HepG2 (cell line): ENCODE measurements around the gene STK32C. TPM values are rescaled to one million over a fixed set of nuclear protein-coding genes. Genes with fewer than 3 reads are reported as not detected.

ENCODE experiments used
- GABPB1 ChIP-seq: IDR thresholded peaks from 2 replicates; pipeline ENCODE4 v1.6.1; 2016; ENCODE audit warnings: mild to moderate bottlenecking, missing genetic modification reagents, moderate library complexity, missing compliant biosample characterization
- MTA1 ChIP-seq: sonication (generic); formaldehyde crosslinking; IDR thresholded peaks from 2 replicates; pipeline ENCODE4 v1.4.0; 2020; ENCODE audit warnings: missing genetic modification reagents, mild to moderate bottlenecking, borderline replicate concordance
- SAP130 ChIP-seq: IDR thresholded peaks from 2 replicates; pipeline ENCODE4 v1.6.1; 2016; ENCODE audit warnings: low read depth
- TCF7 ChIP-seq: sonication (generic); IDR thresholded peaks from 2 replicates; pipeline ENCODE4 v1.6.1; 2016; ENCODE audit warnings: antibody characterized with exemption, low read depth
- ZNF230 ChIP-seq: sonication (generic); formaldehyde crosslinking; IDR thresholded peaks from 2 replicates; pipeline ENCODE4 v1.4.0; 2020; ENCODE audit warnings: mild to moderate bottlenecking, missing genetic modification reagents
- ZNF446 ChIP-seq: sonication (generic); formaldehyde crosslinking; IDR thresholded peaks from 2 replicates; pipeline ENCODE4 v1.5.0; 2020; ENCODE audit warnings: mild to moderate bottlenecking, missing genetic modification reagents
- ZNF607 ChIP-seq: sonication (generic); formaldehyde crosslinking; IDR thresholded peaks from 2 replicates; pipeline ENCODE4 v1.5.1; 2020; ENCODE audit warnings: missing genetic modification reagents, mild to moderate bottlenecking, borderline replicate concordance
- ZNF792 ChIP-seq: IDR thresholded peaks from 2 replicates; pipeline ENCODE4 v1.6.1; 2016
- polyA plus RNA-seq, 8 experiments: library from polyadenylated mRNA; depleted of rRNA in 3 of 8; stranded (reverse) in 7 of 8; unstranded in 1 of 8; fragments of >200 nt; fragmentation: Illumina TruSeq in 4 of 8; extraction: Trizol in 4 of 8; gene quantifications; 2 replicates each; pipeline versions ENCODE4 v1.2.1 to v1.2.3, GENCODE V29; 2011 to 2016; ENCODE audit warnings: low read depth in 4 of 8, missing spikeins in 1 of 8, mixed read lengths in 1 of 8; ENCODE audit not compliant: insufficient read depth in 1 of 8
- total RNA-seq, 5 experiments: library from RNA; depleted of rRNA; stranded (reverse); fragments of >200 nt; fragmentation: Illumina TruSeq; extraction: Trizol; gene quantifications; 2 replicates each; pipeline ENCODE4 v1.2.3, GENCODE V29; 2016; ENCODE audit warnings: low read depth in 1 of 5
- TF ChIP-seq, protein P1 (sequence below): sonication (generic); formaldehyde crosslinking; IDR thresholded peaks from 2 replicates; pipeline ENCODE4 v1.4.0; 2020; ENCODE audit warnings: low read depth, missing genetic modification reagents
- TF ChIP-seq, protein P2 (sequence below): sonication (generic); formaldehyde crosslinking; IDR thresholded peaks from 2 replicates; pipeline ENCODE4 v1.4.0; 2020; ENCODE audit warnings: missing genetic modification reagents, low read depth, mild to moderate bottlenecking, borderline replicate concordance
- TF ChIP-seq, protein P3 (sequence below): sonication (generic); formaldehyde crosslinking; IDR thresholded peaks from 2 replicates; pipeline ENCODE4 v1.9.0; 2022; ENCODE audit warnings: low read depth, missing genetic modification reagents
- TF ChIP-seq, protein P4 (sequence below): sonication (generic); formaldehyde crosslinking; IDR thresholded peaks from 2 replicates; pipeline ENCODE4 v1.4.0; 2020; ENCODE audit warnings: mild to moderate bottlenecking, missing genetic modification reagents
- TF ChIP-seq, protein P5 (sequence below): sonication (generic); formaldehyde crosslinking; IDR thresholded peaks from 2 replicates; pipeline ENCODE4 v1.4.0; 2020; ENCODE audit warnings: missing genetic modification reagents

Gene STK32C
- total and polyA plus RNA-seq, 2 of the 13 experiments (the other 11 are each of a cell fraction or from before 2014, with no cell fraction given), result 10.9 to 19.4 TPM

DNA sequence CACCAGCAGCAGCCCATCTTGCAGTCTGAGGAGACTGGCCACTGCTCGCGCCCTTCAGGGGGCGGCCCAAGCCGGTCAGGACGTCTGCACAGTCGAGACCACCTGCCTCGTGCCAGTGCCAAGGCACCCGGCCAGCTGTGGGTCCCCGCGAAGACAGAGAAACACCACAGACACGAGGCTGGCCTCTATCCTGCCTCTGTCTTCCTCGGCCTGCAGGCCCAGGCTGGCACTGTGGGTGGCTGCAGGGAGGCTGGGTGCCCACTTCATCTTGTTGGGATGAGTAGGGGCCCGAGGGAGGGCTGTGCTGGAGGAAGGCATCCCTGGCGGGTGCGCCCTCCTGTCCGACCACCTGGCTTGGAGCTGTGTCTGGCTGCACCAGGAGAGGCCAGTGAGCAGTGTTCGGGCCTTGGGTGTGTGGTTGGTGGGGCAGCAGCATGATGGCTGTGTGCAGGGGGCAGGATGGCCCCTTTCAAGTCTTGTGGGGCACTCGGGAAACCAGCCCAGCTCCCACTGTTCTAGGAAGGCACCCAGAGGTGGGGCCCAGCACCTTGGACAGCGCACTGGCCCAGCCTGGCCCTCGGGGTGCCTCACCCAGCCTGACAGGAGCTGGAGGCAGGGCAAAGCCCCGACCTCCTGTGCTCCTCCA is 113.7 kb downstream of the STK32C start (continued):
- TF ChIP-seq, protein P1, sequence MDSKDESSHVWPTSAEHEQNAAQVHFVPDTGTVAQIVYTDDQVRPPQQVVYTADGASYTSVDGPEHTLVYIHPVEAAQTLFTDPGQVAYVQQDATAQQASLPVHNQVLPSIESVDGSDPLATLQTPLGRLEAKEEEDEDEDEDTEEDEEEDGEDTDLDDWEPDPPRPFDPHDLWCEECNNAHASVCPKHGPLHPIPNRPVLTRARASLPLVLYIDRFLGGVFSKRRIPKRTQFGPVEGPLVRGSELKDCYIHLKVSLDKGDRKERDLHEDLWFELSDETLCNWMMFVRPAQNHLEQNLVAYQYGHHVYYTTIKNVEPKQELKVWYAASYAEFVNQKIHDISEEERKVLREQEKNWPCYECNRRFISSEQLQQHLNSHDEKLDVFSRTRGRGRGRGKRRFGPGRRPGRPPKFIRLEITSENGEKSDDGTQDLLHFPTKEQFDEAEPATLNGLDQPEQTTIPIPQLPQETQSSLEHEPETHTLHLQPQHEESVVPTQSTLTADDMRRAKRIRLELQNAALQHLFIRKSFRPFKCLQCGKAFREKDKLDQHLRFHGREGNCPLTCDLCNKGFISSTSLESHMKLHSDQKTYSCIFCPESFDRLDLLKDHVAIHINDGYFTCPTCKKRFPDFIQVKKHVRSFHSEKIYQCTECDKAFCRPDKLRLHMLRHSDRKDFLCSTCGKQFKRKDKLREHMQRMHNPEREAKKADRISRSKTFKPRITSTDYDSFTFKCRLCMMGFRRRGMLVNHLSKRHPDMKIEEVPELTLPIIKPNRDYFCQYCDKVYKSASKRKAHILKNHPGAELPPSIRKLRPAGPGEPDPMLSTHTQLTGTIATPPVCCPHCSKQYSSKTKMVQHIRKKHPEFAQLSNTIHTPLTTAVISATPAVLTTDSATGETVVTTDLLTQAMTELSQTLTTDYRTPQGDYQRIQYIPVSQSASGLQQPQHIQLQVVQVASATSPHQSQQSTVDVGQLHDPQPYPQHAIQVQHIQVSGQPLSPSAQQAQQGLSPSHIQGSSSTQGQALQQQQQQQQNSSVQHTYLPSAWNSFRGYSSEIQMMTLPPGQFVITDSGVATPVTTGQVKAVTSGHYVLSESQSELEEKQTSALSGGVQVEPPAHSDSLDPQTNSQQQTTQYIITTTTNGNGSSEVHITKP (CRISPR knock-in tag), result 0 out of 2 replicates have a peak, but pooled peaks have one; percentile 28
- TF ChIP-seq, protein P2, sequence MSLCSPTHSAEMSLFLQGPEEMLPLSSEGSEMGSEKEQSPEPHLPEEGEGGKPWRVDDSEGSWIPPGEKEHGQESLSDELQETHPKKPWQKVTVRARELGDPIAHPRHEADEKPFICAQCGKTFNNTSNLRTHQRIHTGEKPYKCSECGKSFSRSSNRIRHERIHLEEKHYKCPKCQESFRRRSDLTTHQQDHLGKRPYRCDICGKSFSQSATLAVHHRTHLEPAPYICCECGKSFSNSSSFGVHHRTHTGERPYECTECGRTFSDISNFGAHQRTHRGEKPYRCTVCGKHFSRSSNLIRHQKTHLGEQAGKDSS, result 0 out of 2 replicates have a peak, but pooled peaks have one; percentile 28
- TF ChIP-seq GABPB1 (CRISPR knock-in tag), result peak; percentile 44; the same call in 1 of the 2 replicates
- TF ChIP-seq ZNF446 (CRISPR knock-in tag), result 0 out of 2 replicates have a peak, but pooled peaks have one; percentile 53
- 0 out of 2 replicates have a peak, but pooled peaks have one; percentile 43 for TF ChIP-seq ZNF230 (CRISPR knock-in tag)
- TF ChIP-seq, protein P3, sequence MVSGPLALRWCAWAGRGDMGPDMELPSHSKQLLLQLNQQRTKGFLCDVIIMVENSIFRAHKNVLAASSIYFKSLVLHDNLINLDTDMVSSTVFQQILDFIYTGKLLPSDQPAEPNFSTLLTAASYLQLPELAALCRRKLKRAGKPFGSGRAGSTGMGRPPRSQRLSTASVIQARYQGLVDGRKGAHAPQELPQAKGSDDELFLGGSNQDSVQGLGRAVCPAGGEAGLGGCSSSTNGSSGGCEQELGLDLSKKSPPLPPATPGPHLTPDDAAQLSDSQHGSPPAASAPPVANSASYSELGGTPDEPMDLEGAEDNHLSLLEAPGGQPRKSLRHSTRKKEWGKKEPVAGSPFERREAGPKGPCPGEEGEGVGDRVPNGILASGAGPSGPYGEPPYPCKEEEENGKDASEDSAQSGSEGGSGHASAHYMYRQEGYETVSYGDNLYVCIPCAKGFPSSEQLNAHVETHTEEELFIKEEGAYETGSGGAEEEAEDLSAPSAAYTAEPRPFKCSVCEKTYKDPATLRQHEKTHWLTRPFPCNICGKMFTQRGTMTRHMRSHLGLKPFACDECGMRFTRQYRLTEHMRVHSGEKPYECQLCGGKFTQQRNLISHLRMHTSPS, result 0 out of 2 replicates have a peak, but pooled peaks have one; percentile 20
- TF ChIP-seq ZNF607 (CRISPR knock-in tag), result no peak
- TF ChIP-seq TCF7, result no peak
- TF ChIP-seq, protein P4, sequence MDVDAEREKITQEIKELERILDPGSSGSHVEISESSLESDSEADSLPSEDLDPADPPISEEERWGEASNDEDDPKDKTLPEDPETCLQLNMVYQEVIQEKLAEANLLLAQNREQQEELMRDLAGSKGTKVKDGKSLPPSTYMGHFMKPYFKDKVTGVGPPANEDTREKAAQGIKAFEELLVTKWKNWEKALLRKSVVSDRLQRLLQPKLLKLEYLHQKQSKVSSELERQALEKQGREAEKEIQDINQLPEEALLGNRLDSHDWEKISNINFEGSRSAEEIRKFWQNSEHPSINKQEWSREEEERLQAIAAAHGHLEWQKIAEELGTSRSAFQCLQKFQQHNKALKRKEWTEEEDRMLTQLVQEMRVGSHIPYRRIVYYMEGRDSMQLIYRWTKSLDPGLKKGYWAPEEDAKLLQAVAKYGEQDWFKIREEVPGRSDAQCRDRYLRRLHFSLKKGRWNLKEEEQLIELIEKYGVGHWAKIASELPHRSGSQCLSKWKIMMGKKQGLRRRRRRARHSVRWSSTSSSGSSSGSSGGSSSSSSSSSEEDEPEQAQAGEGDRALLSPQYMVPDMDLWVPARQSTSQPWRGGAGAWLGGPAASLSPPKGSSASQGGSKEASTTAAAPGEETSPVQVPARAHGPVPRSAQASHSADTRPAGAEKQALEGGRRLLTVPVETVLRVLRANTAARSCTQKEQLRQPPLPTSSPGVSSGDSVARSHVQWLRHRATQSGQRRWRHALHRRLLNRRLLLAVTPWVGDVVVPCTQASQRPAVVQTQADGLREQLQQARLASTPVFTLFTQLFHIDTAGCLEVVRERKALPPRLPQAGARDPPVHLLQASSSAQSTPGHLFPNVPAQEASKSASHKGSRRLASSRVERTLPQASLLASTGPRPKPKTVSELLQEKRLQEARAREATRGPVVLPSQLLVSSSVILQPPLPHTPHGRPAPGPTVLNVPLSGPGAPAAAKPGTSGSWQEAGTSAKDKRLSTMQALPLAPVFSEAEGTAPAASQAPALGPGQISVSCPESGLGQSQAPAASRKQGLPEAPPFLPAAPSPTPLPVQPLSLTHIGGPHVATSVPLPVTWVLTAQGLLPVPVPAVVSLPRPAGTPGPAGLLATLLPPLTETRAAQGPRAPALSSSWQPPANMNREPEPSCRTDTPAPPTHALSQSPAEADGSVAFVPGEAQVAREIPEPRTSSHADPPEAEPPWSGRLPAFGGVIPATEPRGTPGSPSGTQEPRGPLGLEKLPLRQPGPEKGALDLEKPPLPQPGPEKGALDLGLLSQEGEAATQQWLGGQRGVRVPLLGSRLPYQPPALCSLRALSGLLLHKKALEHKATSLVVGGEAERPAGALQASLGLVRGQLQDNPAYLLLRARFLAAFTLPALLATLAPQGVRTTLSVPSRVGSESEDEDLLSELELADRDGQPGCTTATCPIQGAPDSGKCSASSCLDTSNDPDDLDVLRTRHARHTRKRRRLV, result no peak
- TF ChIP-seq, protein P5, sequence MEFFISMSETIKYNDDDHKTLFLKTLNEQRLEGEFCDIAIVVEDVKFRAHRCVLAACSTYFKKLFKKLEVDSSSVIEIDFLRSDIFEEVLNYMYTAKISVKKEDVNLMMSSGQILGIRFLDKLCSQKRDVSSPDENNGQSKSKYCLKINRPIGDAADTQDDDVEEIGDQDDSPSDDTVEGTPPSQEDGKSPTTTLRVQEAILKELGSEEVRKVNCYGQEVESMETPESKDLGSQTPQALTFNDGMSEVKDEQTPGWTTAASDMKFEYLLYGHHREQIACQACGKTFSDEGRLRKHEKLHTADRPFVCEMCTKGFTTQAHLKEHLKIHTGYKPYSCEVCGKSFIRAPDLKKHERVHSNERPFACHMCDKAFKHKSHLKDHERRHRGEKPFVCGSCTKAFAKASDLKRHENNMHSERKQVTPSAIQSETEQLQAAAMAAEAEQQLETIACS, result no peak
- TF ChIP-seq SAP130 (CRISPR knock-in tag), result peak; percentile 53; the same call in 1 of the 2 replicates
- 0 out of 2 replicates have a peak, but pooled peaks have one; percentile 64 for TF ChIP-seq ZNF792 (CRISPR knock-in tag)
- TF ChIP-seq MTA1, result 0 out of 2 replicates have a peak, but pooled peaks have one; percentile 29
